ENCODE results near the gene IL1RAPL1. TPM values are rescaled to one million over a fixed set of nuclear protein-coding genes. Genes with fewer than 3 reads are reported as not detected.

Gene IL1RAPL1
- total and polyA plus RNA-seq, 9 of the 15 experiments (the other 6 are each of a cell fraction or from before 2014, with no cell fraction given), result 0.04 to 0.07 (median 0.04) TPM; not detected in 6

GRCh38 chrX:29274517-29274916 is 687.3 kb downstream of the IL1RAPL1 start (continued):
- TF ChIP-seq AFF1 (IDR thresholded peaks at IDR 0.05; ENCODE audit: low read depth in 1 of 2, partially characterized antibody in 2 of 2) (no peak), GTF2F1 (IDR thresholded peaks at IDR 0.05; ENCODE audit: low read depth, low read length) (no peak), NR3C1 (CRISPR knock-in tag; IDR thresholded peaks at IDR 0.05) (no peak), GATAD2B (IDR thresholded peaks at IDR 0.05; ENCODE audit: borderline replicate concordance) (no peak), SRSF1 (IDR thresholded peaks at IDR 0.05; ENCODE audit: low read depth, low read length) (no peak), MAZ (CRISPR knock-in tag; conservative IDR thresholded peaks at IDR 0.05 in 1 of 2, IDR thresholded peaks at IDR 0.05 in 1 of 2) (no peak), POLR2AphosphoS2 (IDR thresholded peaks at IDR 0.05; ENCODE audit: low read length) (no peak), HIVEP1 (CRISPR knock-in tag; IDR thresholded peaks at IDR 0.05) (no peak), RBM15 (IDR thresholded peaks at IDR 0.05; ENCODE audit: insufficient read depth, low read length) (no peak)

Measured in K562 (cell line).